Activated CD4-positive, alpha-beta T cell treated with anti-CD3 and anti-CD28 coated beads for 36 hours (primary cell): ENCODE results near the gene KIT. TPM values are rescaled to one million over a fixed set of nuclear protein-coding genes. Genes with fewer than 3 reads are reported as not detected.

Source experiments
- ATAC-seq: fragments of 200-7000 bp; cut with Tn5 transposase; one replicate; pipeline ENCODE4 v1.10.0; 2021; ENCODE audit warnings: mild to moderate bottlenecking, moderate library complexity
- CTCF ChIA-PET: fragments of 350-600 bp; sonication (Branson Sonifier 250); formaldehyde crosslinking; loops from one replicate; lab custom pipeline; 2021; ENCODE audit warnings: antibody characterized with exemption; lab: Charles Lee
- POLR2A ChIA-PET: fragments of 350-600 bp; sonication (Branson Sonifier 250); formaldehyde crosslinking; loops from one replicate; lab custom pipeline; 2021; ENCODE audit warnings: antibody characterized with exemption, inconsistent platforms; lab: Charles Lee
- DNase-seq: peaks from one replicate; pipeline ENCODE4 v3.0.0-alpha.2; 2020
- H3K27ac Mint-ChIP-seq: one replicate; pipeline ENCODE4 v1.8.0; 2021; ENCODE audit warnings: mixed read lengths
- H3K27me3 Mint-ChIP-seq: one replicate; pipeline ENCODE4 v1.8.0; 2021; ENCODE audit warnings: mixed read lengths
- H3K36me3 Mint-ChIP-seq: one replicate; pipeline ENCODE4 v1.8.0; 2021; ENCODE audit warnings: low read depth, mixed read lengths
- H3K4me1 Mint-ChIP-seq: one replicate; pipeline ENCODE4 v1.8.0; 2021; ENCODE audit warnings: mixed read lengths
- H3K4me3 Mint-ChIP-seq: one replicate; pipeline ENCODE4 v1.8.0; 2021; ENCODE audit warnings: mild to moderate bottlenecking, moderate library complexity, mixed read lengths
- H3K9me3 Mint-ChIP-seq: one replicate; pipeline ENCODE4 v1.8.0; 2021; ENCODE audit warnings: low read depth, mixed read lengths
- intact Hi-C, 2 experiments: fragments of 100-400 bp; cut with DNase I in 1 of 2; cut with micrococcal nuclease in 1 of 2; formaldehyde crosslinking; loops; one replicate each; pipeline versions ENCODE4 v1.14.2 to v1.15.1; 2022 to 2024; cut with DNase I, micrococcal nuclease
- total RNA-seq, 2 experiments: library from RNA; stranded (reverse); gene quantifications; one replicate each; pipeline ENCODE4 v1.2.3, GENCODE V29; 2021

Gene KIT
- total RNA-seq, 2 experiments from 2014 or later = not detected

DNA sequence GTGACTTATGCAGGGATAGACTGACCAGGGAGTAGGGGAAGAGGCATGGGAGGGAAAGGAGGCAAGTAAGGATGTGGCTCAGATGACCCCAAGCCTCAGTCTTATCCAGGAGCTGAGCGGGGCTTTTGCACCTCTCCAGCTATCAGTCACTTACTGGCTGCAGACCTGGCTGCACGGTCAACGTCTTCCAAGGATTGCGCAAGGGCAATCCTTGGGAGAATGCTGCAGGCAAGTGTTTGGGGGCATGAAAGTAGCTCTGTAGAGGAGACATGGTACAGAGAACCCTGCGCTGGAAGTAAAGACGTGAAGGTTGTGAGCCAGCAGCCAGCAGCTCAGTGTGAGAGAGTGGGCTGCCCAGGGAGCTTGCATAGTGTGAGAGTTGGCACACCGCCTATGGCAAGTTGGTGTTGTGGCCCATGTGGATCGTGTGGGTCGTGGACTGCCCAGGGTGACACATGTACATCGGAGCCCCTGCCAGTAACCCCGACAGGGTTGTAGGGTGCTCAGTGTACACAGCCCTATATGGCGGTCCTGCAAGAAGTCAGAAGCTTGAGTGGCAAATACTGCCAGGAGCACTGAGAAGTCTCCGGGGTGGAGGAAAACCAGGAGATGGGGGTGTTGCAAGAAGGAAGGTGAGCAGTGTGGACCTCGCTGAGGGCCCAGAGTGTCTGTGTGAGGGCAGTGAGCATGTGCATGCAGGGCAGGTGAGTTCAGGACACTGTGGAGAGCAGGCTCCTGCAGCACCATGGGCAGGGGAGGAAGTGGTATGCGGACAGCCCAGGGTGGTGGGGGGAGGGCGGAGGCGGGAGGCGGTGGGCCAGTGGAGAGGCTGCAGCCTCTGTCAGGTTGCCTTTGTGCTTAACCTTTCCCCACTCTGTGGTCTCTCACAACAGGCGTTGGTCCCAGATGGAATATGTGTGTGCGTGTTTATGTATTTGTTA is 50.9 kb downstream of the KIT start:
- H3K36me3 Mint-ChIP-seq = no peaks in the 10 kb centered on the region
- ATAC-seq = no peak
- intact Hi-C loops = no loop called here
- H3K4me1 Mint-ChIP-seq = peaks cover 4% of the 10 kb centered on the region
- H3K27me3 Mint-ChIP-seq = peaks cover 6% of the 10 kb centered on the region
- ChIA-PET CTCF (no interaction called here), POLR2A (no interaction called here)
- H3K9me3 Mint-ChIP-seq = no peaks in the 10 kb centered on the region
- H3K4me3 Mint-ChIP-seq = no peak overlapping the region
- no peak for DNase-seq
- no peak overlapping the region for H3K27ac Mint-ChIP-seq

DNA sequence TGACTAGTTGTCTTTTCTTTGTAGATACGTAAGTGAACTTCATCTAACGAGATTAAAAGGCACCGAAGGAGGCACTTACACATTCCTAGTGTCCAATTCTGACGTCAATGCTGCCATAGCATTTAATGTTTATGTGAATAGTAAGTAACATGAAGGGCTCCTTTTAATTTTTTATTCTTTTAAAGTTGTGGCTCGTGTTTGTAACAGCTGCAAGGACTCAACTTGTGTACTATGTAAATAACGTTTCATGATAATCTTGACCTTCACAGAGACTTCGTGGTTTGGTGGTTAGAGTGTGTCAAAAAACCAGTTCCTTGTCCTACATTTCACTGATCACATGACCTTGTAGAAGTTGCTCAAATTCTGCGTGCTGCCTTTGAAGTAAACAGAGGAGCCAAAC is 51.6 kb downstream of the KIT start:
- peaks cover 4% of the 10 kb centered on the region for H3K4me1 Mint-ChIP-seq
- CTCF ChIA-PET = no interaction called here
- no peak overlapping the region for H3K27ac Mint-ChIP-seq
- H3K36me3 Mint-ChIP-seq = no peaks in the 10 kb centered on the region
- H3K9me3 Mint-ChIP-seq = no peaks in the 10 kb centered on the region
- no peak for ATAC-seq
- POLR2A ChIA-PET = no interaction called here
- no peak for DNase-seq
- intact Hi-C loops = no loop called here
- H3K4me3 Mint-ChIP-seq = no peak overlapping the region
- H3K27me3 Mint-ChIP-seq = peaks cover 6% of the 10 kb centered on the region

DNA sequence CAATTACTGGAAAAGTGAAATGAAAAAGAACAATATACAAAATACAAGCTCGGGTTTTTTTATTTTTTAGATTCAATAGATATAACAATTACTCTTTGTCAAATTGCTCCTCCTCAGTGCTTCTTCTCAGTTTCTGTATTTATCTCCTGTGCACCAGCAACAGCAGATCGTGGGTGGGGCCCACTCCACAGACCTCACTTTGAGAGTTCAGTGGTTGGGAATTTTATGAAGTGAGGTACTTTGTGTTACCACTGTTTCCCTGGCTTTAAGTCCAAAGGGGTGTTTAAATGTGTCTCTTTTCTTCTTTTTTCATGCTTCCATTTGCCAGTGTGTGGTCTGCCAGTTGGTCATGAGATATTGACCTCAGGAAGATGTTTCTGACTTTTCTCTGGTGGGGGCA is 54.4 kb downstream of the KIT start:
- Mint-ChIP-seq H3K4me3 (no peak overlapping the region), H3K36me3 (no peaks in the 10 kb centered on the region), H3K27ac (no peak overlapping the region), H3K27me3 (peaks cover 4% of the 10 kb centered on the region), H3K9me3 (no peaks in the 10 kb centered on the region), H3K4me1 (peaks cover 4% of the 10 kb centered on the region)
- intact Hi-C loops = no loop called here
- ChIA-PET POLR2A (no interaction called here), CTCF (no interaction called here)
- ATAC-seq (no peak), DNase-seq (no peak)

DNA sequence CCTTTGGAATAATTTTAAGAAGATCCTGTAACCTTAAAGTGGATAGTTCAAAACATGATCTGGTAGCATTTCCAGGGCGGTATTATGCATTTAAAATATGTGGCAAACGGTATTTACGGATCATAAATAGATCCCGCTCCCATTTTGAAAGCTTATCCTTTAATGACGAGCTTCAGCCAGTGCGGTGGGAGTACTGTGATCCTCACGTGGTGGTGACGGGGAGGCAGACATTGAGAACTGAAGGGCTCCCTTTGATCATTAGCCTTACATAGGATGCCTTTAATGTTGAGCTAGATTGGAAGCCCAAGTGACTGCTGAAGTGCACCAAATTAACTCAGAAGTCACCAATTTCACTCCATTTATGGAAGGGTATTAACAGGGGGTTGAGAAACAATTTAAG is 56.9 kb downstream of the KIT start:
- Mint-ChIP-seq H3K27ac (no peak overlapping the region), H3K27me3 (peaks cover under 1% of the 10 kb centered on the region), H3K4me3 (no peak overlapping the region), H3K36me3 (no peaks in the 10 kb centered on the region), H3K4me1 (peaks cover 2% of the 10 kb centered on the region), H3K9me3 (no peaks in the 10 kb centered on the region)
- intact Hi-C loops = no loop called here
- POLR2A ChIA-PET = interaction anchor here (0.7 kb wide), 1 partner anchor 67 kb away, joined by 3 read pairs; no protein-coding TSS in a partner anchor
- DNase-seq (no peak), ATAC-seq (no peak)
- CTCF ChIA-PET = no interaction called here

DNA sequence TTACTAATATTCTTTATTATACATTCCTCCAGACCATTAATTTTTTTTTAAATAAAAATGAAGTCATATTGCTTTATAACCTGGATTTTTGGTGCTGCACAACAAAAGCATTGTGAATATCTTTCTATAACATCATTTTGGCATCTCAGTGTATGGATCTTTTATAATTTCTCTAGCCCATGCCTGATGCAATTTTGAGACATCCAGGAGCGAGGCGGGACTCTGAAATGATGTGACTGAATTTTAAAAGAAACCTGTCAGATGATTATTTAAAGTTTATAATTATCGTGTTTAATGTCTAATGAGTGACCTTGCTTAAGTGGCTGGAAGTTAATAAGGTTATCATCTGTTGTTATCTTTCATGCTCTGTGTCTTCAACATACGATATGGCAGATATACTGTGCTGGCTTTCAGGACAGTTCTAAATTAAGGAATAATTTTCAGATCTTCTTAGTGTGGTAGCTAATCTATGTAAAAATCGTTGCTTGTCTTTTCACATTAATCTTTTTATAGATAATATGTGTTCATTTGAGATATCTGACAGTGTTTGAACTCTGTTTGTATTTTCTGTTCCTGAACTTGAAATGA is 58.8 kb downstream of the KIT start:
- ATAC-seq (no peak), DNase-seq (no peak)
- intact Hi-C loops = no loop called here
- Mint-ChIP-seq H3K4me3 (no peak overlapping the region), H3K4me1 (no peaks in the 10 kb centered on the region), H3K9me3 (no peaks in the 10 kb centered on the region), H3K27ac (no peak overlapping the region), H3K36me3 (no peaks in the 10 kb centered on the region), H3K27me3 (no peaks in the 10 kb centered on the region)
- CTCF ChIA-PET = interaction anchor here (0.6 kb wide), 1 partner anchor 29 kb away, joined by 3 read pairs; no protein-coding TSS in a partner anchor
- POLR2A ChIA-PET = no interaction called here

DNA sequence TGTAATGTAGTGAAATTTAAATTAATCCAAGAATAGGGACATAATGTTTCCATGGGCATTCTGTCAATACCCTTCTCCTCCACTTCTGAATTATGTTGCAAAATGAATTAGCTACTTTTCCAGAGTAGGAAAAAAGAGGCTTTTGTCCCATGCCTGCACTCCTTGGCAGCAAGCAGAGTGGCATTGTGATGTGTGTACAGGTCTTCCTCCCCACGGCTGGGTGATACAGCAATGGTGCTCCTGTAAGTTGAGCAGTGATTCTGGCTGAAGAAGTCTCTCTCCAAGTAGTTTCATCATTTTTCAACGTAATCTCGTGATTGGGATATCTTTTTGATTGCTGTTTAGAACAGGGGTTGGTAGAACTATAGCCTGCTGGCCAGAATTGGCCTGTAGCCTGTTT is 59.9 kb downstream of the KIT start:
- no peak overlapping the region for H3K27ac Mint-ChIP-seq
- H3K27me3 Mint-ChIP-seq = no peaks in the 10 kb centered on the region
- H3K4me1 Mint-ChIP-seq = no peaks in the 10 kb centered on the region
- no peak overlapping the region for H3K4me3 Mint-ChIP-seq
- H3K9me3 Mint-ChIP-seq = no peaks in the 10 kb centered on the region
- H3K36me3 Mint-ChIP-seq = no peaks in the 10 kb centered on the region
- DNase-seq (no peak), ATAC-seq (no peak)
- intact Hi-C loops = no loop called here
- CTCF ChIA-PET = no interaction called here
- POLR2A ChIA-PET = no interaction called here

DNA sequence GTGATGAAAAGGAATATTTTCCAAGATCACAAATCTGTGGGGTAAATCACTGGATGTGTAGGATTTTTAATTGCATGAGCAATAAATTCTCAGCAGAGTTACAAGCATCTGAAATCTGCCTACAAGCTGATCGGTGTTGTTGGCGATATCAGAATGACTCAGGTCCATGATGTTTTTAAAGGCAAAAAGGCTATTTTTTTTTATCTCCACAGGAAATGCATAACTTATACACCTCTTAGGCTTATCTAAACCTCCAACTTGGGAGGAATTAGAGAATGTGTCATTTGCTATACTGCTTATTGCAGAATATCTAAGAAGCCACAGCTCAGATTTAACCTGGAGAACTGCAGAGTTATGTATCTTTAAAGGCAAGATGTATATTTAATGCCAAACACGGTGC is 61.6 kb downstream of the KIT start:
- POLR2A ChIA-PET = no interaction called here
- CTCF ChIA-PET = interaction anchor here (0.6 kb wide), 1 partner anchor 728 kb away, joined by 4 read pairs; no protein-coding TSS in a partner anchor
- intact Hi-C loops = no loop called here
- ATAC-seq = no peak
- H3K4me1 Mint-ChIP-seq = no peaks in the 10 kb centered on the region
- no peak for DNase-seq
- no peak overlapping the region for H3K27ac Mint-ChIP-seq
- no peaks in the 10 kb centered on the region for H3K9me3 Mint-ChIP-seq
- no peaks in the 10 kb centered on the region for H3K36me3 Mint-ChIP-seq
- H3K4me3 Mint-ChIP-seq = no peak overlapping the region
- no peaks in the 10 kb centered on the region for H3K27me3 Mint-ChIP-seq

DNA sequence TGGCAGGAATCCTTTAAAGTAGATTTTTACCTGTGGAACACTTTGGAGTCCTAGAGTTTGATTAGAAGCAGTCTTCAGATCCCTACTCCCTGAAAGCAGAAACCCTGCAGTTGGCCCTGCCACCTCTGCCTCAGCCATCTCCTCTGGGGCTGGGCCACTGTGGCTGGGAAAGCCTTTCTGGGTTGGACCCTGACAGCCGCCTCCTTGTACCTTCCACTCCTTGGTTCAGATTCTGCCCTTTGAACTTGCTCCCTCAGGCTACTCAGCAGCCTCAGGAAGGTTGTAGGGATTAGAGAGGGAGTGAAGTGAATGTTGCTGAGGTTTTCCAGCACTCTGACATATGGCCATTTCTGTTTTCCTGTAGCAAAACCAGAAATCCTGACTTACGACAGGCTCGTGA is 65.5 kb downstream of the KIT start:
- no peak for DNase-seq
- Mint-ChIP-seq H3K27me3 (no peaks in the 10 kb centered on the region), H3K4me1 (no peaks in the 10 kb centered on the region), H3K36me3 (no peaks in the 10 kb centered on the region), H3K27ac (no peak overlapping the region), H3K4me3 (no peak overlapping the region), H3K9me3 (no peaks in the 10 kb centered on the region)
- intact Hi-C loops = no loop called here
- ChIA-PET CTCF (no interaction called here), POLR2A (no interaction called here)
- ATAC-seq = no peak

DNA sequence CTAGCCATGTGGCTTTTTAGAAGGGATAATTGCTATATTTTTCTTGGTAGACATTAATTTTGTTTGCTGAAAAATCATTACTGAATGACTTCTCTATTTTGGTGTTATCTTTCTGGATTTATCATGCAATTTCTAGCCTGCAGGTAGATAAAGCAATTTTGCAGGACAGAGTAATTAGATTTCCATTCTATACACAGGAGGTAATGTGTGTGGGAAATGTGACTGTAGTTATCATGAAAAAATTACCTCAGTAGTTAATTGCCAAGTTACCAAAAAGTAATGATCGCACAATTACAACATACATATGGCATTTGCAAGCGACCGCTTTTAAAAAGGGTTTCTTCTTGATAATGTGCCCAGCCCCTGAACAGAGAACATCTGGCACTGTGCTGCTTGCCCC is 66.1 kb downstream of the KIT start:
- intact Hi-C loops = no loop called here
- Mint-ChIP-seq H3K27ac (no peak overlapping the region), H3K9me3 (no peaks in the 10 kb centered on the region), H3K4me3 (no peak overlapping the region), H3K4me1 (no peaks in the 10 kb centered on the region), H3K27me3 (no peaks in the 10 kb centered on the region), H3K36me3 (no peaks in the 10 kb centered on the region)
- CTCF ChIA-PET = no interaction called here
- no peak for DNase-seq
- POLR2A ChIA-PET = no interaction called here
- no peak for ATAC-seq

DNA sequence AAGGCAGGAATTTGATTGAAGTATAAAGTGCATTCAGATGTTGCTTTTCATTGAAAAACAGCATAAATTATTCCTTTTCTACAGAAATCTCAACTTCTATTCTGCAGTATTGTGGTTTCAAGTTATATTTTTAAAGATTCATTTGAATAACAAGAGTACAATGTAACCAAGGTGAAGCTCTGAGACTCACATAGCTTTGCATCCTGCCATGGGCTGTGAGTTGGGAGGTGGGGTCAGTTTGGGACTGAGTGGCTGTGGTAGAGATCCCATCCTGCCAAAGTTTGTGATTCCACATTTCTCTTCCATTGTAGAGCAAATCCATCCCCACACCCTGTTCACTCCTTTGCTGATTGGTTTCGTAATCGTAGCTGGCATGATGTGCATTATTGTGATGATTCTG is 69.2 kb downstream of the KIT start:
- CTCF ChIA-PET = no interaction called here
- Mint-ChIP-seq H3K4me3 (no peak overlapping the region), H3K9me3 (no peaks in the 10 kb centered on the region), H3K36me3 (no peaks in the 10 kb centered on the region), H3K4me1 (no peaks in the 10 kb centered on the region), H3K27me3 (no peaks in the 10 kb centered on the region), H3K27ac (no peak overlapping the region)
- ATAC-seq (no peak), DNase-seq (no peak)
- intact Hi-C loops = no loop called here
- POLR2A ChIA-PET = no interaction called here

DNA sequence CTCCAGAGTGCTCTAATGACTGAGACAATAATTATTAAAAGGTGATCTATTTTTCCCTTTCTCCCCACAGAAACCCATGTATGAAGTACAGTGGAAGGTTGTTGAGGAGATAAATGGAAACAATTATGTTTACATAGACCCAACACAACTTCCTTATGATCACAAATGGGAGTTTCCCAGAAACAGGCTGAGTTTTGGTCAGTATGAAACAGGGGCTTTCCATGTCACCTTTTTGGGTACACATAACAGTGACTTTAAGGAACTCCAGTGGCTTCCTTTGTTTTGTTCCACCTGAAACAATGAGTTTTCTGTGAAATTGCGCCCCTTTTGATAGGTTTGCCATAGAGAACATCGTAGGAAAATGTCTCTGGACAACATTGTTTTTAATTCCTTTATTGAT is 69.6 kb downstream of the KIT start:
- no peak for DNase-seq
- ChIA-PET POLR2A (no interaction called here), CTCF (no interaction called here)
- H3K36me3 Mint-ChIP-seq = no peaks in the 10 kb centered on the region
- no peak overlapping the region for H3K27ac Mint-ChIP-seq
- no peak for ATAC-seq
- H3K4me1 Mint-ChIP-seq = no peaks in the 10 kb centered on the region
- no peaks in the 10 kb centered on the region for H3K27me3 Mint-ChIP-seq
- H3K9me3 Mint-ChIP-seq = no peaks in the 10 kb centered on the region
- no peak overlapping the region for H3K4me3 Mint-ChIP-seq
- intact Hi-C loops = no loop called here

DNA sequence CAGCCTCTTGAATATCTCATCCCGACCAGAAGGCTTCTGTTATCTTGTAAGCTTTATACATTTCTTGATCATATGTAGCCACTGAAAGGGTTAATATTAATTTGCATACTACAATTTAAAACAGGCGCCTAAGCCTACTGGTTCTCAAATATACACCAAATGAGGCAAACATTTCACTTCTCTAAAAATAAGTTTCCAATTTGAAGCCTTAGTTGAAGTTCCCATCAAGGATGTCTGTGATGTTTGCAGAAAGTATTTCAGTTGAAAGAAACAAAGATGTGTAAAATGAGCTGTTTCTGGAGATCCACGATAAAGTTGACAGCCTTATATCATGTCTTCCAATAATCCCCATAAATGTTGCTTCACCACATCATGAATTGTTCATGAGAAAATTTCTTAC is 70.6 kb downstream of the KIT start:
- no peaks in the 10 kb centered on the region for H3K36me3 Mint-ChIP-seq
- DNase-seq (no peak), ATAC-seq (no peak)
- CTCF ChIA-PET = interaction anchor here (0.5 kb wide), 1 partner anchor 671 kb away, joined by 5 read pairs; no protein-coding TSS in a partner anchor
- POLR2A ChIA-PET = no interaction called here
- no peaks in the 10 kb centered on the region for H3K27me3 Mint-ChIP-seq
- H3K27ac Mint-ChIP-seq = no peak overlapping the region
- H3K4me3 Mint-ChIP-seq = no peak overlapping the region
- H3K4me1 Mint-ChIP-seq = no peaks in the 10 kb centered on the region
- H3K9me3 Mint-ChIP-seq = no peaks in the 10 kb centered on the region
- intact Hi-C loops = no loop called here
